Inferior parietal cortex (tissue), 1 donor: ENCODE measurements around the gene MYL7.

ENCODE experiments used
- DNase-seq: peaks from one replicate; pipeline ENCODE4 v3.0.0-alpha.2; 2016; ENCODE audit errors: extremely low spot score

MYL7 gene

DNA sequence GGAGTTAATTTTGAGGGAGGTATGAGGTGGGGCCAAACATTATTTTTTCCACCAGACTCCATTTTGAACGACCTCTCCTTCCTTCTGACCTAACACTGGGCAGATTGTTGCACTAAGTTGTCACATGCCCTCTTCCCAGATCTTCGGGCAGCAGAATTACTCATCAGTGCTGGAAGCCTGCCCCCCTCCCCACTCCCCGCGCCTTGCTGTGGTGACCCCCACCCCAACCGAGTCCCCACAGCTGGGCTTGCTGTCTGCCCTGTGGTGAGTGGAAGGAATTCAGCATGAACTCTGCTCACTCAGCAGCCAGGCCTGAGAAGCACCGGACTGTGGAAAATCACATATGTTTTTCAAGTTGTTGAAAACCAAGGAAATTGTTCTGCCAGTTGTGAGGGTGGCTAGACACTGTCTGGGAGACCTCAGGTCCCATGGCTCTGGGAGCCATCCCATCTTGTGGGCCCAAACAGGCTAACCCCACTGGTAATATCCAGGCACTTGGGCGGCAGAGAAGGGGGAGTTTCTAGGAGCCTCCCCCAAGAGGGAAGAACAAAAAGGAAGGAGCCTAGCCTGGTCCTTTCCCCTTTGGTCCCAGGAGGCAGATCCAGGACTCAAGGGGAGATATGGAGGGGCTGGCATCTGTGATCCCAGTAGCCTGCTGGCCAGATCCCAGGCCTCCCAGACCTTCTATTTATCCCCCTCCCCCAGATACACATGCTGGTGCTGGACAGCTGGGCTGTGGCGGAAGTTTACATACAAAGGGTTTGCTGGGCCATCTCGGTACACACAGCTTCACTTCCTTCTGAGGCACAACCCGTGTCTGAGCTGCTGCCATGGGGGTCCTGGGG is 40.5 kb downstream of the MYL7 start:
- DNase-seq, result no peak

DNA sequence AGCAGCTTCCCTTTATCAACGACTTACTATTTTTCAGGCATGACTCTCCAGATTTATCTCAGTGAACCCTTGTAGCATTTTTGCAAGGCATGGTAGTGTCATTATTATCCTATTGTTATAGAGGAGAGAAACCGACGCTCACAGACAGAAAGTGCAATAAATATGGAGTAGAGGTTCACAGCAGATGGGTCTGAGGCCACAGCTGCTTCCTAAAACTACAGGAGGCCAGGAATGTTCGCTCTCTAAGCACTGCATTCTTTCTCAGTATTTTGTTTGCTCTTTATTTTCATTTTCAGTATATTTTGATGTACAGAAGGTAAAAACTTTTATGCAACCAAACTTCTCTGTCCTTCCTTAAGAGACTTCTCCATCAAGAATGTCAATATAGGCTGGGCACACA is 41.5 kb downstream of the MYL7 start:
- no peak for DNase-seq

DNA sequence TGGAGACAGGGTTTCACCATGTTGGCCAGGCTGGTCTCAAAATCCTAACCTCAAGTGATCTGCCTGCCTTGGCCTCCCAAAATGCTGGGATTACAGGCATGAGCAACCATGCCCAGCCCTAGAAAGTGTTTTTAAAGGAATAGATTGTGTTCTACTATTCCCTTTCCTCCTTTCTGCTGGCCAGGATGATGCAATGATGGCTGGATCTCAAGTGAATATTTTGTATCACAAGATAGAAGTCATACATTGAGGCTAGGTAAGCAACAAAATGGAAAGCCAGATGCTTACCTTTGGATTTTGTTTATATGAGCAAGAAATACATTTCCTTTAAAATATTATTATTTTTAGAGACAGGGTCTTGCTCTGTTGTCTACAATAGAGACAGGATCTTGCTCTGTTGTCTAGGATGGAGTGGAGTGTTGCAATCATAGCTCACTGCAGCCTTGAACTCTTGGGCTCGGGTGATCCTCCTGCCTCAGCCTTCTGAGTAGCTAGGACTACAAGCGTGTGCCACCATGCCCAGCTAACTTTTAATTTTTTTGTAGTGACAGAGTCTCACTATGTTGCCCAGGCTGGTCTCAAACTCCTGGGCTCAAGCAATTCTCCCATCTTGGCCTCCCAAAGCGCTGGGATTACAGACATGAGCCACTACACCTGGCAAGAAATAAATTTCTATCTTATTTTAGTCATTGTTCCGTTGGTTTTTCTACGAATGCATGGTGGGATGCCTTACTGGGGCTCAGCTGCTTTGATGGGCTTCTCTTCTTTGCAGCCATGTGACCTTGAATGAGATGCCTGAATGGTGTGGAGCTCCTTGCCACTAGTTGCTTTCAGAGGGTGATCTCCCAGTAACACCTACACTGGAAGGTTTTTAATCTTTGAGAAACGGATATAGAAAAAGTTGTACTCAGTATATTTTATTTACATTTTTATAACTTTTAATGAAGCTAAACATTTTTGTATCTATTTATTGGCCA is 42.8 kb downstream of the MYL7 start:
- DNase-seq, result no peak

DNA sequence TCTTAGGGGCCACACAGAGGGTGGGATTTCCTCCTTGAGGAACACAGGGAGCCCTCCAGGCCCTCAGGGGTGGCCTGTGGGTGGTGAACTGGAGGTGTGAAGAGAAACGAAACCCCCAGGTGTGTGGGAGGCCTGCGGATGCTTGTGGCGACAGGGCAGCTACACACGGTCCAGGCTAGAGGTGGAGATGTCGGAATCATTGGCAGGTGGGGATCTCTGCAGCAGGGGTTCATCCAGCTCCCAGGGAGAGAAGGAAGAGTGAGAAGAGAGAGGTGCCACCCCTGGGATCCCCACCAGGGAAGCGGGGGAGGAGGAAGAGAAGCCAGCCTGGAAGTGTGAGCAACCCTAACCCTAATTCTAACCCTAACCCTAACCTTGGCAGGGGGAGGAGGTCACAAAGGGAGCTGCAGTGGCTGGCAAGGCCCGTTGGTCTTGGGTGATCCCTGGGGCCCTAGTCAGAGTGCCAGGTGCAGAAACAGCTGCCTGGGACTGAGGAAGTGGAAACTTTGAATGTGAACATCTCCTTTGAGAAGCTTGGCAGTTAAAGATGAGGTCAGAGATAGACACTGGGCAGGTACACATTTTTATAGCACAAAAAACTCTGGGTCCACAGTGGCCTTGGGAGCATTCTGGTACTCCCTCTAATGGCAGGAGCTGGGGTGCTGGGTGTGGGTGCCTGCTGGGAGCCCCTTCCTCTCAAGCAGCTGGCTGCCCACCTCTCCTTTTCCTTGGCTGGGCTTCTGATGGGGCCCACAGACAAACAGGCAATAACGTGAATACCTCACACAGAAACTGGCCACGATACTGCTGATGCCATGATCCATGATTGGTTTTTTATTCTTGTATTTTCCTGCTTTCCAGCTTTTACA is 43.8 kb downstream of the MYL7 start:
- DNase-seq, result no peak

DNA sequence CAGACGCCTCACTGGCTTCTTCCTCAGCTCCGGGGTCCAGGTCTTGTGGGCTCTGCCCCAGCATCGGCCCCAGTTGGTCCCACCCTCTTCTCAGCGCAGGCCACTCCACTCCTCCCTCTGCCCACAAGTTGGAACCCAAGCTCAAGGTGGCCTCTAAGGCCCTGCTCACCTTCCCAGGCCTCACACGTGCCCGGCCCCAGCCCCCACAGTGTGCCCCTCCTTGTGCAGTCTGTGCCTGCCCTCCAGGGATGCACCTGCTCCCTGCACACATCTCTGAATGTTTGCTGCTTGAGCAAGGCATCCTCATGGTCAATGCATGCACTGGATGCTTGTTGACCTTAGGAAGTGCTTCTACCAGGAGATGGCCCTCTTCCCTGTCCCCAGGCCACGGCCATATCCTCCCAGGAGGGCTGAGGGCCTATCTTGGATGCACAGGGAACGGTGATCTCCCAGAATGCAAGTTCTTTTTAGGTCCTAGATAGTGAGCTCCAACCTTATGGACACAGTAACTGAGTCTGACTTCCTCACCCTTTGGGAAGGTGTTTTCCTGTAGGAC is 44.7 kb downstream of the MYL7 start:
- DNase-seq, result no peak

DNA sequence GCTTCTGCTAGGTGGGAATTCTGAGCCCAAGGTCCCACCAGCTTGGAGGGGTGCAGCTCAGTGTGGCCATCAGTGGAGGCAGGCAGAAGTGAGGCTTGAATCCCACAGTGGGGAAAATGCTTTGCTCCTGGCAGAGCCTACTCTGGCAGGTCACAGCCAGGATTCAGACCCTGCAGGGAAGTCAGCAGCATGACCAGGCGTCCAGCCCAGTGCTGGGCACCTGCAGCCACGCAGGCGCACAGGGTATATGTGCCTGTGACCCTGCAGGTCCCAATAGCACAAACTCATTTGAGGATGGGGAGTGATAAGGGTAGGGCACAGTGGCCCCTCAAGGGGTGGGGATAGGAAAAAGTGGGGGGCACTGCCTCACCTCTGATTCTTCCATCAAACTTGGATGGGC is 45.4 kb downstream of the MYL7 start:
- no peak for DNase-seq

DNA sequence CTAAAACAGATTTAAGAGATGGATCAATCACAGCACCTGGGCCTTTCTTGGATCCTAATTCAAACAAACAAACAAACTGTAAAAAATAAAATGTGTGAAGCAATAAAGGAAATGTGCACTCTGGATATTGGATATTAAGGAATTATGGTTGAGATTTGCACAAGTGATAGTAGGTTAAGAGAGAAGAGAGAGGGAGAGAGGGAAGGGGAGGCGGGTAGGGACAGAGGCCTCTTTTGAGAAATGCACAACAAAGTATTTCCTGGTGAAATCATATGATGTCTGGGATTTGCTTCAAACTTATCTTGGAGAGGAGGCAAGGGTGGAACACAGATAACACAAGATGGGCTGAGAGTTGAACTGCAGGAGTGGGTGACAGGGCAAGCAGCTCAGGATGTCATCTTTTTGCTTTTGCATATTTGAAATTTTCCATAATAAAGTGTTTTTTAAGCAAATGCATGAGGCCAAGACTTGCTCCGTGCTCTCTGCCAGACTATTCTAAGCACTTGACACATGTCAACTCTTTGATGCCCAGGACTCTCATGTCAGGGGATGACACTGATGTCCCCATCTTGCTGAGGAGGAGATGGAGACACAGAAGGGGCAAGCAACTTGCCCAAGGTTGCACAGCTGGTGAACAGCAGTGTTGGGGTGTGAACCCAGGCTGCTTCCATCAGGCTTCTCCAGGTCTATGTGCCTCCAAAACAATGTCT is 46.1 kb downstream of the MYL7 start:
- DNase-seq, result no peak

DNA sequence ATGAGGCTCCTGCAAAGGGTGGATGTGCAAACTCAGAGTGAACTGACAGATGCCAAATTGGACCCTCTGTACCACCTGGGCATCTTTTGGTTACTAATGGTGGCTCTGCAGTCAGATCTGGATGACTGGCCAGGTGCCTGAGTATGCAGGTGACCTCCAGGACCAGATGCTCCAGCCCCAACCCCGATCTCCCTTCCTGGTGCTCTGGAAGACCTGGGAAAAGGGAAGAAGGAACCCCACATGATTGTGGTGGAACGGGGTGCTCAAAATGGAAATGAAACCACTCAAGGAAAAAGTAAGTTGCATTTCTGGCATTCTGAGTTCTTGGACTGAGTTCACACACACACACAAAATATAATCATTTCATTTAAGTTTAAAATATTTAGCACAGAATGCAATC is 46.8 kb downstream of the MYL7 start:
- no peak for DNase-seq

DNA sequence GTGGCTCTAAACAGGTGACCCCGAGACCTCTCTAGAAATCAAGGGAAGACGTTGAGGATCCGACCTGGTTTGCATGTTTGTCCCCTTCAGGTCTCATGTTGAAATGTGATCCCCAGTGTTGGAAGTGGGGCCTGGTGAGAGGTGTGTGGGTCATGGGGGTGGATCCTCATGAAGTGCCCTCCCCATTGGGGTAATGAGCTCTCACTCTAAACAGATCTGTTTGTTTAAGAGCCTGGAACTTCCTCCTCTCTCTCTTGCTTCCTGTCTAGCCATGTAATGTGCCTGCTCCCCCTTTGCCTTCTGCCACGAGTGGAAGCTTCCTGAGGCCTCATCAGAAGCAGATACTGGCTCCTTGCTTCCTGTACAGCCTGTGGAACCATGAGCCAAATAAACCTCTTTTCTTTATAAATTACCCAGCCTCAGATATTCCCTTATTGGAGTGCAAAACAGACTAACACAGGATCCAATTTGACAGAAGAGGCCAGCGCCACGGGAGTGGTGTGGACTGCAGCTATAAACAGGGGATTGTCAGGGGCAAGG is 48.0 kb downstream of the MYL7 start:
- no peak for DNase-seq
